Caco-2 (cell line): Measurements from ENCODE around the gene UBL4B. TPM values are rescaled to one million over a fixed set of nuclear protein-coding genes. Genes with fewer than 3 reads are reported as not detected.

ENCODE experiments used
- BruUV-seq: library from RNA; stranded (reverse); fragments of 400-500 nt; replicated peaks from 2 replicates; lab custom pipeline; 2021; lab: Mats Ljungman, UMichigan
- CTCF ChIA-PET: fragments of 300-600 bp; sonication (Branson Sonifier 250); formaldehyde crosslinking; loops from one replicate; lab custom pipeline; 2022; ENCODE audit warnings: antibody characterized with exemption; lab: Charles Lee
- POLR2A ChIA-PET: fragments of 300-600 bp; sonication (Branson Sonifier 250); formaldehyde crosslinking; loops from one replicate; lab custom pipeline; 2022; ENCODE audit warnings: antibody characterized with exemption; lab: Charles Lee
- DNase-seq, 2 experiments: peaks; one replicate each; pipeline versions ENCODE4 v3.0.0 to v3.0.0-alpha.2; 2020 to 2022
- H3K27me3 ChIP-seq: replicated peaks from 2 replicates; pipeline ENCODE4 v1.6.0; 2011; ENCODE audit warnings: low read length; ENCODE audit not compliant: control insufficient read depth, insufficient read depth
- H3K36me3 ChIP-seq: 2 replicates; pipeline ENCODE4 v1.5.1; 2011; ENCODE audit warnings: low read length; ENCODE audit not compliant: control insufficient read depth, insufficient read depth
- H3K4me1 ChIP-seq: fragments of 250-450 bp; sonication (Bioruptor Pico); 2 replicates; pipeline ENCODE4 v1.5.1; 2020; ENCODE audit warnings: mild to moderate bottlenecking
- H3K4me3 ChIP-seq: 2 replicates; pipeline ENCODE4 v1.5.1; 2011; ENCODE audit warnings: low read depth, mild to moderate bottlenecking, control low read depth, low read length
- H3K9me3 ChIP-seq: fragments of 250-450 bp; sonication (Bioruptor Pico); 2 replicates; pipeline ENCODE4 v1.5.1; 2020; ENCODE audit warnings: mild to moderate bottlenecking, moderate library complexity
- H3K27ac Mint-ChIP-seq: one replicate; pipeline ENCODE4 v1.8.0; 2022; ENCODE audit warnings: mixed read lengths; ENCODE audit not compliant: unreplicated experiment
- H3K27me3 Mint-ChIP-seq: one replicate; pipeline ENCODE4 v1.8.0; 2022; ENCODE audit warnings: mixed read lengths; ENCODE audit not compliant: insufficient read depth, unreplicated experiment
- H3K36me3 Mint-ChIP-seq: one replicate; pipeline ENCODE4 v1.8.0; 2022; ENCODE audit warnings: mild to moderate bottlenecking, mixed read lengths; ENCODE audit not compliant: insufficient read depth, unreplicated experiment
- H3K4me1 Mint-ChIP-seq: one replicate; pipeline ENCODE4 v1.8.0; 2022; ENCODE audit warnings: low read depth, mixed read lengths; ENCODE audit not compliant: unreplicated experiment
- H3K4me3 Mint-ChIP-seq: one replicate; pipeline ENCODE4 v1.8.0; 2022; ENCODE audit warnings: mild to moderate bottlenecking, moderate library complexity, mixed read lengths; ENCODE audit not compliant: unreplicated experiment
- H3K9me3 Mint-ChIP-seq: one replicate; pipeline ENCODE4 v1.8.0; 2022; ENCODE audit warnings: mixed read lengths; ENCODE audit not compliant: unreplicated experiment
- intact Hi-C: fragments of 100-400 bp; cut with micrococcal nuclease; formaldehyde crosslinking; loops from one replicate; pipeline ENCODE4 v1.10.0; 2022; ENCODE audit not compliant: unreplicated experiment
- total RNA-seq: library from RNA; stranded (reverse); gene quantifications from 2 replicates; pipeline ENCODE4 v1.2.3, GENCODE V29; 2022
- TF ChIP-seq, protein P1 (sequence below), 2 experiments: fragments of 200-600 bp in 1 of 2; IDR thresholded peaks; 1 replicate in 1 of 2; 2 replicates in 1 of 2; pipeline versions ENCODE4 v1.5.1 to v1.8.0; 2011 to 2022; ENCODE audit warnings: antibody characterized with exemption in 1 of 2, control low read depth in 1 of 2, inconsistent platforms in 1 of 2, low read depth in 1 of 2, low read length in 1 of 2, mild to moderate bottlenecking in 1 of 2, moderate library complexity in 1 of 2; ENCODE audit not compliant: insufficient read depth in 1 of 2, severe bottlenecking in 1 of 2, unreplicated experiment in 1 of 2

Gene UBL4B
- total RNA-seq, 1 experiment from 2014 or later = not detected

DNA sequence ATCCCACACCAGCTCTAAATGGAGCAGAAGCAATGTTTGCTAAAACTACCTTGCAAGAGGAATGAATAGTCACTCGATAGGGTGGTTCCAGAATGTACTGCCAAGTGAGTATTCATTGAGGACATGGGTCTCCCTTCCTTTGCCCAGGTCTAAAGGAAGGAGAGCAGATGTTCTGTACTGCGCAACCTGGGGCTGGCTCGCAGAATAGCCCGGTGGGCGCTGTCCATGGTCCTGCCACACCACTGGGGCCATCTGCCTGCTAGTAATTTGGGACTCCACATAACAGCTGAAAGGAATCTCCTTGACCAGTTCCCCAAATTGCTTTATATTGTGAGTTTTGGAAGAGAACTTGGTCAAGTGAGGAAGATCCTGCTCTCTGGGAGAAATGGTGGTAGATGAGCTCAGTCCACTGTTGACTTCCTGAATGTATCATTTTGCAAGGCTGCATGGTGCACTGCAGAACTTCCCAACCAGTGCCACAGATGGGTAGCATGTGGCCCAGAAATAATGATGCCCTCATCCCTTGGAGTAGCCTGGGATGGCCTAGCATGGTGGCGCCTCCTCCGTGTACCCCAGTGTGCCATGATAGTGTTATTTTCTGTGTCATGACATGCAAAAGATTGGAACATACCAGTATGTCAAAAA lies 43.8 kb downstream of the UBL4B start:
- peak; percentile 63 to 78 for DNase-seq
- H3K36me3 Mint-ChIP-seq = no peaks in the 10 kb centered on the region
- H3K4me1 Mint-ChIP-seq = no peaks in the 10 kb centered on the region
- no peak overlapping the region for H3K4me3 Mint-ChIP-seq
- ChIA-PET CTCF (no interaction called here), POLR2A (no interaction called here)
- no peak overlapping the region for H3K27ac Mint-ChIP-seq
- peaks cover 17% of the 10 kb centered on the region for H3K27me3 Mint-ChIP-seq
- TF ChIP-seq, protein P1, sequence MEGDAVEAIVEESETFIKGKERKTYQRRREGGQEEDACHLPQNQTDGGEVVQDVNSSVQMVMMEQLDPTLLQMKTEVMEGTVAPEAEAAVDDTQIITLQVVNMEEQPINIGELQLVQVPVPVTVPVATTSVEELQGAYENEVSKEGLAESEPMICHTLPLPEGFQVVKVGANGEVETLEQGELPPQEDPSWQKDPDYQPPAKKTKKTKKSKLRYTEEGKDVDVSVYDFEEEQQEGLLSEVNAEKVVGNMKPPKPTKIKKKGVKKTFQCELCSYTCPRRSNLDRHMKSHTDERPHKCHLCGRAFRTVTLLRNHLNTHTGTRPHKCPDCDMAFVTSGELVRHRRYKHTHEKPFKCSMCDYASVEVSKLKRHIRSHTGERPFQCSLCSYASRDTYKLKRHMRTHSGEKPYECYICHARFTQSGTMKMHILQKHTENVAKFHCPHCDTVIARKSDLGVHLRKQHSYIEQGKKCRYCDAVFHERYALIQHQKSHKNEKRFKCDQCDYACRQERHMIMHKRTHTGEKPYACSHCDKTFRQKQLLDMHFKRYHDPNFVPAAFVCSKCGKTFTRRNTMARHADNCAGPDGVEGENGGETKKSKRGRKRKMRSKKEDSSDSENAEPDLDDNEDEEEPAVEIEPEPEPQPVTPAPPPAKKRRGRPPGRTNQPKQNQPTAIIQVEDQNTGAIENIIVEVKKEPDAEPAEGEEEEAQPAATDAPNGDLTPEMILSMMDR (IDR thresholded peaks at IDR 0.05; ENCODE audit: insufficient read depth in 1 of 2, low read depth in 1 of 2, low read length in 1 of 2, severe bottlenecking in 1 of 2, unreplicated experiment in 1 of 2) = no peak
- Histone ChIP-seq H3K4me3 (no peak overlapping the region), H3K27me3 (no peaks in the 10 kb centered on the region), H3K36me3 (no peaks in the 10 kb centered on the region), H3K9me3 (no peaks in the 10 kb centered on the region), H3K4me1 (no peaks in the 10 kb centered on the region)
- intact Hi-C loops = no loop called here
- H3K9me3 Mint-ChIP-seq = no peaks in the 10 kb centered on the region
- no TSS peak for BruUV-seq

DNA sequence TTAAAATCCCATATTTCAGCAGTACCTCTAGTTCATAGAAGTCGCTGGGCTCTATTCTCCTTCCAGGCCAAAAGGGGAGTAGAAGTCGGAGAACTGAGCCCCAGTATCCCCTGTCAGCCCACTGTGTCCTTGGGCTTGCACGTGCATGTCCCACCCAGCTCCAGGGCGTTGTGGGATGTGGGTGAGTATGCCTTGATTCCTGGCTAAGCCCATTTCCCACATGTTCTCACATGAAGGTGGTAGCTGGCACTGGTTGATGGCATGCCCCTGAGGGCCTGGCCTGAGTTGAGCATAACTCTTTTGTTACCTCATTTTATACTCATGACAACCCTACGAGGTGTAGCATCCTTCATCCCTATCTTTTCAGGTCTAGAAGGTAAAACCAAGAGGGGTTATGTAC lies 46.0 kb downstream of the UBL4B start:
- Histone ChIP-seq H3K4me3 (no peak overlapping the region), H3K9me3 (no peaks in the 10 kb centered on the region), H3K36me3 (no peaks in the 10 kb centered on the region), H3K4me1 (no peaks in the 10 kb centered on the region), H3K27me3 (no peaks in the 10 kb centered on the region)
- no TSS peak for BruUV-seq
- Mint-ChIP-seq H3K36me3 (no peaks in the 10 kb centered on the region), H3K4me1 (no peaks in the 10 kb centered on the region), H3K9me3 (no peaks in the 10 kb centered on the region), H3K27me3 (peaks cover 17% of the 10 kb centered on the region), H3K27ac (no peak overlapping the region), H3K4me3 (no peak overlapping the region)
- intact Hi-C loops = no loop called here
- TF ChIP-seq, protein P1 (IDR thresholded peaks at IDR 0.05; ENCODE audit: insufficient read depth in 1 of 2, low read depth in 1 of 2, low read length in 1 of 2, severe bottlenecking in 1 of 2, unreplicated experiment in 1 of 2) = no peak
- ChIA-PET POLR2A (no interaction called here), CTCF (no interaction called here)
- no peak for DNase-seq

DNA sequence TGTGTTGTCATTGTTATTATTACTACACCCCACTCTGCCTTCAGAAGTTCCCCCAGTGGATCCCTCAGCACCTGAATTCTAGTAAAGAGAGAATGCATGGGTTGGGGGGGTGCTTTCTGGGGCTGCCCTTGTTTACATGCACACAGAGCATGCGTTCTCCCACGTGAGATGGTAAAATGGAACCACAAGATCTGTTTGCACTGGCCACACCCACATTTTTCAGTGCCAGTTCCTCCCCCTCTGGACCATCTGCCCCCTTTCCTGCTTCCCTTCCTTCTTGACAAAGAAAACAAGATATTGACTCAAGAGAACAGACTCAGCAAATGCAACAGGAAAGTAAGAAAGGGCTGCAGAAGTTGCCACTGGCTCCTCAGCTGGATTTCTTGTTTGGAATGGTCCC lies 46.9 kb downstream of the UBL4B start:
- ChIA-PET CTCF (no interaction called here), POLR2A (no interaction called here)
- BruUV-seq = no TSS peak
- TF ChIP-seq, protein P1 (IDR thresholded peaks at IDR 0.05; ENCODE audit: insufficient read depth in 1 of 2, low read depth in 1 of 2, low read length in 1 of 2, severe bottlenecking in 1 of 2, unreplicated experiment in 1 of 2) = no peak
- Mint-ChIP-seq H3K9me3 (no peaks in the 10 kb centered on the region), H3K4me1 (no peaks in the 10 kb centered on the region), H3K27ac (no peak overlapping the region), H3K4me3 (no peak overlapping the region), H3K27me3 (peaks cover 22% of the 10 kb centered on the region), H3K36me3 (no peaks in the 10 kb centered on the region)
- no peaks in the 10 kb centered on the region for H3K27me3 ChIP-seq
- DNase-seq = no peak
- no peaks in the 10 kb centered on the region for H3K36me3 ChIP-seq
- no peaks in the 10 kb centered on the region for H3K4me1 ChIP-seq
- no peak overlapping the region for H3K4me3 ChIP-seq
- intact Hi-C loops = no loop called here
- no peaks in the 10 kb centered on the region for H3K9me3 ChIP-seq
